Stimulated activated CD4-positive, alpha-beta T cell treated with anti-CD3 and anti-CD28 coated beads, Interleukin-2, amount 100 ng/mL, for 48 hours (primary cell): ENCODE results near the gene ARF3.

Source experiments
- DNase-seq, 2 donors: peaks; one replicate each; pipeline ENCODE4 v3.0.0-alpha.2; 2020

Gene ARF3

GRCh38 chr12:48980953-48981756 lies 23.9 kb upstream of the ARF3 start:
- no peak for DNase-seq

- DNase-seq: no peak
These were observed 23.2 kb upstream of the ARF3 start for GRCh38 chr12:48980389-48980952.

GRCh38 chr12:48979602-48980388 lies 22.5 kb upstream of the ARF3 start:
- DNase-seq: peak in 1 of 2 donors; percentile 10

GRCh38 chr12:48978741-48979601 lies 21.7 kb upstream of the ARF3 start:
- DNase-seq: no peak

- DNase-seq: no peak
These were observed 21.0 kb upstream of the ARF3 start, which contains the start of gene WNT1 for GRCh38 chr12:48978291-48978740. Gene WNT1, plus strand, starts transcription at chr12:48978322. Its CDS starts 329 bp downstream, at chr12:48978651.

GRCh38 chr12:48977290-48978281 lies 20.3 kb upstream of the ARF3 start:
- DNase-seq: peak; percentile 81 to 88

GRCh38 chr12:48973941-48974673 lies 16.8 kb upstream of the ARF3 start:
- peak in 1 of 2 donors; percentile 33 for DNase-seq

GRCh38 chr12:48973531-48973930 lies 16.2 kb upstream of the ARF3 start:
- no peak for DNase-seq

- DNase-seq: no peak
These were observed 15.7 kb upstream of the ARF3 start for GRCh38 chr12:48972952-48973483.

- DNase-seq: peak in 1 of 2 donors; percentile 22
These were observed 15.1 kb upstream of the ARF3 start for GRCh38 chr12:48972213-48972951.

GRCh38 chr12:48970702-48971334 lies 13.5 kb upstream of the ARF3 start:
- no peak for DNase-seq

- no peak for DNase-seq
These were observed 12.8 kb upstream of the ARF3 start for GRCh38 chr12:48969833-48970701.

GRCh38 chr12:48969160-48969771 lies 12.0 kb upstream of the ARF3 start:
- DNase-seq: no peak

GRCh38 chr12:48968467-48968866 lies 11.2 kb upstream of the ARF3 start:
- no peak for DNase-seq

GRCh38 chr12:48967991-48968390 lies 10.7 kb upstream of the ARF3 start:
- DNase-seq: no peak

- no peak for DNase-seq
These were observed 9.0 kb upstream of the ARF3 start for GRCh38 chr12:48966177-48966895.
